GM19372 (cell line): Measurements from ENCODE around the gene EPB41.

Experiments used
- ATAC-seq: cut with Tn5 transposase; IDR thresholded peaks from one replicate; pipeline ENCODE4 v1.9.1; 2021; ENCODE audit warnings: mild to moderate bottlenecking, low read depth, moderate library complexity; ENCODE audit not compliant: unreplicated experiment

The EPB41 gene

GRCh38 chr1:28973596-28974421 lies 59.4 kb downstream of the EPB41 start:
- no peak for ATAC-seq

- ATAC-seq = no peak
Observed at GRCh38 chr1:28974432-28974831, 60.1 kb downstream of the EPB41 start.

- ATAC-seq = no peak
Observed at GRCh38 chr1:28976248-28976647, 61.9 kb downstream of the EPB41 start.

- no peak for ATAC-seq
Observed at GRCh38 chr1:28981210-28981609, 66.8 kb downstream of the EPB41 start.

GRCh38 chr1:28982198-28982597 lies 67.8 kb downstream of the EPB41 start:
- no peak for ATAC-seq

GRCh38 chr1:28983091-28983490 lies 68.7 kb downstream of the EPB41 start:
- no peak for ATAC-seq

GRCh38 chr1:28983509-28984310 lies 69.3 kb downstream of the EPB41 start:
- ATAC-seq = no peak

- no peak for ATAC-seq
Observed at GRCh38 chr1:28984311-28984684, 69.9 kb downstream of the EPB41 start.

GRCh38 chr1:28985427-28985826 lies 71.1 kb downstream of the EPB41 start:
- no peak for ATAC-seq

- ATAC-seq = no peak
Observed at GRCh38 chr1:28986306-28986910, 72.0 kb downstream of the EPB41 start.

- ATAC-seq = no peak
Observed at GRCh38 chr1:29002792-29003191, 88.4 kb downstream of the EPB41 start.

- ATAC-seq = no peak
Observed at GRCh38 chr1:29004288-29004687, 89.9 kb downstream of the EPB41 start.

GRCh38 chr1:29004798-29005197 lies 90.4 kb downstream of the EPB41 start:
- ATAC-seq = no peak

GRCh38 chr1:29011775-29012174 lies 97.4 kb downstream of the EPB41 start:
- no peak for ATAC-seq

GRCh38 chr1:29017235-29017634 lies 102.9 kb downstream of the EPB41 start:
- no peak for ATAC-seq

- ATAC-seq = no peak
Observed at GRCh38 chr1:29017975-29018712, 103.8 kb downstream of the EPB41 start.

GRCh38 chr1:29022620-29023019 lies 108.3 kb downstream of the EPB41 start:
- ATAC-seq = no peak

- ATAC-seq = no peak
Observed at GRCh38 chr1:29029667-29030066, 115.3 kb downstream of the EPB41 start.

- no peak for ATAC-seq
Observed at GRCh38 chr1:29032841-29033240, 118.5 kb downstream of the EPB41 start.

GRCh38 chr1:29033829-29034466 lies 119.6 kb downstream of the EPB41 start:
- ATAC-seq = no peak
